ENCODE measurements around the gene NKX6-2.
"Not testable (repeated sequence)": the region's sequence is repeated elsewhere in the genome, so short reads cannot be mapped to it uniquely, and the experiment has no call there.

The NKX6-2 gene

DNA sequence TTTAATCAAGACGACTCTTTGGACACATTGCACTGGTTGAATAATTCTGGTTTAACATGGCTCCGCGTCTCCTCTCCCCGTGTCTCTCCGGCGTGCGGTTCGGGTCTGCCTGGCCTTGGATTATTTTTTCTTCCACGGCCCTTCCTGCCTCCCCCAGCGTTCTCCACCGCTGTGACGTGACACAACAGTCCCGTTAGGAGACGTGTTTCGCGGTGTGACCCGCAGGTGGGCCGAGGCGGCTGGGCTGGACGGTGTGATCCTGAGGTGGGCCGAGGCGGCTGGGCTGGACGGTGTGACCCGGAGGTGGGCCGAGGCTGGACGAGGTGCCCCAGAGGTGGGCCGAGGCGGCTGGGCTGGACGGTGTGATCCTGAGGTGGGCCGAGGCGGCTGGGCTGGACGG lies 12.0 kb upstream of the NKX6-2 start:
- not testable (repeated sequence) for DNase-seq (ENCODE audit: low read depth)

DNA sequence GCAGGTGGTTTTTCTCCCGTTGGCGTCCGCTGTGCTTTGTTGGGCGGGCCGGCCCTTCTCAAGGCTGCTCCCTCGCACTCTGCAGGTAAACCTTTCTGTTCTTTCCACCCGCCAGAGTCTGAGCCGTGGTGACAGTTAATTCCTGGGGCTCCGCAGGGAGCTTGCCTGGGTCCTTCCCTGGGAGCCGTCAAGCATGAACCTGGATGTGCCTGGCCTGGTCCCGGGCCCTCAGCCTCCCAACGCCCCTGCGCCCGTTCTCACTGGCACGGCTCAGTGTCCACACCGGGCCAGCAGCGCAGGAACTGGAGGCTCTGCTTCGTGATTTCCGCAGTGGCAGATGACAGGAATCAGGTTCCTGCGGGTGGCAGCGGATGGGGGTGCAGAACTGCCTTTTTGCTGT lies 10.9 kb upstream of the NKX6-2 start:
- DNase-seq (ENCODE audit: low read depth) = no peak

GRCh38 chr10:132793871-132794849 lies 8.2 kb upstream of the NKX6-2 start:
- no peak for DNase-seq (ENCODE audit: low read depth)

- no peak for DNase-seq (ENCODE audit: low read depth)
These were observed 7.3 kb upstream of the NKX6-2 start for GRCh38 chr10:132793213-132793612.

- DNase-seq (ENCODE audit: low read depth) = no peak
These were observed 6.8 kb upstream of the NKX6-2 start for GRCh38 chr10:132792796-132793195.

GRCh38 chr10:132792099-132792498 lies 6.2 kb upstream of the NKX6-2 start:
- not testable (repeated sequence) for DNase-seq (ENCODE audit: low read depth)

- DNase-seq (ENCODE audit: low read depth) = no peak
These were observed 5.2 kb upstream of the NKX6-2 start for GRCh38 chr10:132790934-132791829.

DNA sequence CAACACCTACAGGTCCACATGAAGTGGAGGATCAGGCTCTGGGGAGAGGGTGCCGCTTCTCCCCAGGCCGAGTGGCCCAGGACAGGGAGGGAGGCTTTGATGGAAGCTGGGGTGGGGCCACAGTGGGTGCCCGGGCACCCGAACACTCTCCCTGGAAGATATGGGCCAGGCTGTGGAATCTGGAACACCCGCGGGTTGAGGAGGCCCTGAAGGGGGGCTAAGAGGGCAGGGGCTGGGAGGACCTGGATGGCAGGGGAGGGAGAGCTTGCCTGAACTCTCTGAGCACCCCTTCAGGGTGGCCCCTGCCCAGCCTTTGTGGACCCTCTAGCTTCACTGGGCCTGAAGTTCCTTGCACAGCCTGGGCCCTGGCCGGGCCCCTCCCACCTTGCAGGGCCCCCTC lies 4.5 kb upstream of the NKX6-2 start:
- no peak for DNase-seq (ENCODE audit: low read depth)

- DNase-seq (ENCODE audit: low read depth) = no peak
These were observed 3.8 kb upstream of the NKX6-2 start for GRCh38 chr10:132789659-132790148.

- no peak for DNase-seq (ENCODE audit: low read depth)
These were observed 2.9 kb upstream of the NKX6-2 start for GRCh38 chr10:132788831-132789219.

GRCh38 chr10:132788180-132788830 lies 2.4 kb upstream of the NKX6-2 start:
- no peak for DNase-seq (ENCODE audit: low read depth)

DNA sequence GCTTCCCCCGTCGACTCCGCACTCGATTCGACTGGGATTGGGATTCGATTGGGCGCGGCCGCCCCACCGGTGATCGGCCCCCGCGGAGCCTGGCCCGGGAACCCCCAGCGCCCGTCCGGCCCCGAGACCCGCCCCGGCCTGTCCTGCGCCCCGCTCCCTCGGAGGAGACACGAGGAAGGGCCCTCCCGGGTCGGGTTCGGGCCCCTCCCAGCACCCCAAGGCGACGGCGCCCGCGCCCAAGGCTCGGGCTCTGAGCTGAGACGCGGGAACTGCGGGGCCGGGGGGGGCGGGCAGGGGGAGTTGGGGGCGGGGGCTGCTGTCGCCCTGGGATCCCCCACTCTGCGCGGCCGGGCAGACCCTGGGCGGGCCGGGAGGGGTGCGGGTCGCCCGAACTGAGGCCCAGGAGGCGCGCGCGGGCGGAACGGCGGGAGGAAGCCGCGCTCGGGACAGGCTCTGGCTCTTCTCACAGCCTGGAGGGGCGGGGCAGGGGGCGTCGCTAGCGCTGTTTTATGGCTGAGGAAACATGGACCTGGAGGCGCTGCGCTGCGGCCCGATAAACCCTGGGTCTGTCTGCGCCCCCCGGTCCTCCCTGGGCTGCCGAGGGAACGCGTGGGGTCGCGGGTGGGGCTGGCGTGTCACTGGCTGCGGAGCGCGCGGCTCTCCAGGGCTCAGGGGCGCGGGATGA lies 1.7 kb upstream of the NKX6-2 start:
- DNase-seq (ENCODE audit: low read depth) = no peak

GRCh38 chr10:132786884-132787494 lies 1.0 kb upstream of the NKX6-2 start:
- no peak for DNase-seq (ENCODE audit: low read depth)

GRCh38 chr10:132786476-132786883 lies 533 bp upstream of the NKX6-2 start:
- DNase-seq (ENCODE audit: low read depth) = no peak

DNA sequence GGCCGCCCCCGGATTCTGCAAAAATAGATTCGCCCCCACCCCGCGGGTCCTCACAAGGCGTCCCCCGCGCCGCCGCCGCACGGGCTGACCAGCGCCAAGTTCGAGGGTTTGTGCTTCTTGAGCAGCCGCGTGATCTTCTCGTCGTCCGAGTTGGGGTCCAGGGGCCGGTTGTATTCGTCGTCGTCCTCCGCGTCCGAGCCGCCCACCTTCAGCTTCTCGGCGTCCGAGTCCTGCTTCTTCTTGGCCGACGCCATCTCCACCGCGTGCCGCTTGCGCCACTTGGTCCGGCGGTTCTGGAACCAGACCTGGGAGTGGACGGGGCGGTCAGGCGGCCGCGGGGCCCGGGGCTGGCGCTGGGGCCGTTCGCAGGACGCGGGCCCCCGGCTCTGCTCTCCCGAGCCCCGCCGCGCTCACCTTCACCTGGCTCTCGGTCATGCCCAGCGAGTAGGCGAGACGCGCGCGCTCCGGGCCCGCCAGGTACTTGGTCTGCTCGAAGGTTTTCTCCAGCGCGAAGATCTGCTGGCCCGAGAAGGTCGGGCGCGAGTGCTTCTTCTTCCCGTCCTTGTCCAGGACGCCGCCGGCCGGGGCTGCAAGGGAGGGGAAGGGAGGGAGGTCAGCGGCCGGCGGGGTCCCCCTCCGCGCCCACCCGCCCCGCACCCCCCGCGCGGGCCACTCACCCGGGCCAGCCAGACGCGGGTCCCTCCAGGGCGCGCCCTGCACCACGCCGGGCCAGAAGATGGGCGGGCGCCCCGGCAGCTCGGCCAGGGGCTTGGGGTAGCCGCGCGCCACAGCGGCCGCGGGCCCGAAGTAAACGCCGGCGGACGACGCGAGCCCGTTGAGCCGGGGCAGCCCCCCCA lies 853 bp downstream of the NKX6-2 start:
- no peak for DNase-seq (ENCODE audit: low read depth)

DNA sequence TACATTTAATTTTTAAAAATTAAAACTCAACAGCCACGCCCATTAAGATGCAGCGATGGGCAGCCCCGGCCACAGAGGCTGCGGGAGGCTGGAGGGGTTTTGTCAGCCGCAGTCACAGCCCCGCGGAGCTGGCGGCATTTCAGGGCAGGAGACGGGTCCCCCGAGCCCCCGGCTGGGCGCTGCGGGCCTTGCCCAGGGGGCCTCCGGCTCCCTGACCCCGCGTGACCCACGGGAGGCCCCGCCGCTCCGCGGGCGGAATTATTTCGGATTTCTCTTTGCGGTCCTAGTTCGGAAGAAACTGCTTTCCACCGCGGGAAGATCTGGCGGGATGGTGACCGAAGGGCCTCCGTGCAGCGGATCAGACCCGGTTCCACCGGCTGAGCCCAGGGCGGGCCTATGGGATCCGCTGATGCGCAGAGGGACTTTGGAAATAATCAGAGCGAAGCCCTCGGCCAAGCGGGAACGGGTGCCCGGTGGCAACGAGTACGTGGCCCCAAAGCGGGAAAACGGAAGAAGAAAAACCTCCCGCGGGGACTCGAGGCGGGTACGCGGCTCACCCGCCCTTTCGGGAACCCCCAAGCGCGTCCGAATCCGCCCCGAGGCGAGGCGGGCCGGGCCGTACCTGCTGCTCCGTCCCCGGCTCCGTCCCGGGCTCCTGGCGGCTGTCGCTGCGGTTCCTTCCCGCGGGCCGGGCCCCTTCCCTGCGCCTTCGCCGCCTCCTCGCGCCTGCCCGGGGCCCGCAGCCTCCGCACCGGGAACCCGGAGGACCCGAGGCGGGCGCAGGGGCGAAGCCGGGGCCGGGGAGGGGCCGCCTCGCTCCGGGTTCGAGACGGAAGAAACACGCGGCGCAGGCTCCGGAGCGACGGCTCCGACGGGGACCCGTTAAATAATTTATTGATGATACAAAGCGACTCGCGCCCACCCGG lies 1.7 kb downstream of the NKX6-2 start:
- no peak for DNase-seq (ENCODE audit: low read depth)

DNA sequence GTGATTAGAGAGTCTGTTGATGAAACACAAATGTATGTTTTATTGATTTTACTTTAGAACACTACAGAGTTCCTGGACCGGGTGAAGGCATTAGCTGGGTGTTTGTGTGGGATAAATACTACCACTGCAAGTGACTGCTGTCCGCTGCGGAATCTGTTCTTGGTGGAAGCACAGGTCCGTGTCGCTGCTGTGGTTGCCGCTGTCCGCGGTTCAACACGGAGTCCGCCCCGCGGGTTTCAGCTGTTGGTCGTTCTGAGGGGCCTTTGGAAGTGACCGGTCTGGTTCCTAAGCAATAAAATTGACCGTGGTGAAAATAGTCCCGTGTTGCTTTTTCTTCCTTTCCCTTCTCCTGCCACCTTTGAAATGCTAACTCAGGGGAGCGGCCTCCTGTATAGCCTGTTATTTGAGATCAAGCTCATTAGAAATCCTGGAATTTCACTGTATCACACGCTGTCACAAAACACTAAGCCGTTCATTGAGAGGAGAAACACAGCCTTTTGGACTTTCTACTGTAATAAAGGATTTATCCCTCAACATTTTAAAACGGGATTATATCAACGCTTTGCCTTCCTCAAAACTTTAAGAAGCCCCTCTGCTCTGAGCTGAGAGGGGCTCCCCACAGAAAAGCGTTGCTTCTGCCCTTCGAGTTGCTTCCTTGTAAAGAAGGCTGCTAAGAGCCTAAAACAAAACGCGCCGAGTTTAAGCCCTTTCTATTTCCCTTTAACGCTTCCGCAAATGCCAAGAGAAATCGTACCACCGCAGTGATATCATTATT lies 2.6 kb downstream of the NKX6-2 start:
- DNase-seq (ENCODE audit: low read depth) = no peak

- DNase-seq (ENCODE audit: low read depth) = no peak
These were observed 4.4 kb downstream of the NKX6-2 start for GRCh38 chr10:132781556-132781955.

Measured in stromal cell of bone marrow (primary cell).